Mucosa of rectum (tissue), 2 donors: ENCODE data around the gene FAM120A.
A peak's percentile ranks its signal among the peaks of the same experiment; 100 is the strongest.

Source experiments
- H3K27ac ChIP-seq, 2 donors: one replicate each; pipeline ENCODE4 v1.7.0; 2013; ENCODE audit warnings: inconsistent platforms in 2 of 2, low read depth in 2 of 2, low read length in 2 of 2
- H3K27me3 ChIP-seq, 2 donors: one replicate each; pipeline ENCODE4 v1.7.0; 2013; ENCODE audit warnings: low read length in 2 of 2; ENCODE audit not compliant: control insufficient read depth in 2 of 2, insufficient read depth in 2 of 2
- H3K36me3 ChIP-seq, 2 donors: one replicate each; pipeline ENCODE4 v1.7.0; 2013; ENCODE audit warnings: low read length in 2 of 2; ENCODE audit not compliant: control insufficient read depth in 2 of 2, insufficient read depth in 2 of 2
- H3K4me1 ChIP-seq, 2 donors: one replicate each; pipeline ENCODE4 v1.7.0; 2013; ENCODE audit warnings: low read length in 2 of 2, mild to moderate bottlenecking in 1 of 2; ENCODE audit not compliant: control insufficient read depth in 2 of 2, insufficient read depth in 2 of 2
- H3K4me3 ChIP-seq, 2 donors: one replicate each; pipeline ENCODE4 v1.7.0; 2013; ENCODE audit warnings: low read length in 2 of 2
- H3K9ac ChIP-seq, 2 donors: one replicate each; pipeline ENCODE4 v1.7.0; 2013; ENCODE audit warnings: low read length in 2 of 2, low read depth in 1 of 2, mild to moderate bottlenecking in 1 of 2
- H3K9me3 ChIP-seq, 2 donors: one replicate each; pipeline ENCODE4 v1.7.0; 2013; ENCODE audit warnings: low read length in 2 of 2; ENCODE audit not compliant: control insufficient read depth in 2 of 2
- donor health status: healthy.
- donor health status: Normal muscosa, but diverticular disease.

FAM120A gene

DNA sequence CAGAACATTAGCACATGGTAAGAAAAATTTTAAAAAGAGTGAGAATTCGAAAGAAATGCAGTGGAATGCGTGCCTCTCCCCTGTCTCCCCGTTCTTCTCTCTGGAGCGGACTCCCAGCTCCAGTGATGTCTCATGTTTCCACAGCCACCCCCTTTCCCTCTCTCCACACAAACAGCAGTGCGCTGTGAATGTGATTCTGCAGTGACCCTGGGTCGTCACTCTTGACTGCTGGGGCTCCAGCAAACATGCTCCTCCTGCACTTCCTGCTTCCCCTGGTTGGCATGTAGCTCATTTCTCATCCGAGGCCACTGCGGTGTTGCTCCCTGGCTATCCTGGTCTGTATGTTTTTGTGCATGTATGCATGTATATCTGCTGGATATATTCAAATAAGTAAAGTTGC is 138.2 kb downstream of the FAM120A start:
- H3K27ac ChIP-seq, result no peak overlapping the region
- H3K36me3 ChIP-seq, result no peaks in the 10 kb centered on the region
- H3K4me3 ChIP-seq, result no peak overlapping the region
- no peak overlapping the region for H3K9ac ChIP-seq
- no peaks in the 10 kb centered on the region for H3K9me3 ChIP-seq
- H3K4me1 ChIP-seq, result peaks cover 9 to 14% of the 10 kb centered on the region in 2 donors
- H3K27me3 ChIP-seq, result no peaks in the 10 kb centered on the region

- Histone ChIP-seq H3K27me3 (no peaks in the 10 kb centered on the region), H3K9ac (no peak overlapping the region), H3K9me3 (no peaks in the 10 kb centered on the region), H3K36me3 (no peaks in the 10 kb centered on the region), H3K4me3 (no peak overlapping the region), H3K27ac (no peak overlapping the region), H3K4me1 (peaks cover 9 to 14% of the 10 kb centered on the region in 2 donors)
Measured at GRCh38 chr9:93590609-93591234, 139.2 kb downstream of the FAM120A start.

GRCh38 chr9:93591301-93592007 is 140.0 kb downstream of the FAM120A start:
- H3K36me3 ChIP-seq, result no peaks in the 10 kb centered on the region
- H3K4me3 ChIP-seq, result no peak overlapping the region
- no peak overlapping the region for H3K27ac ChIP-seq
- no peaks in the 10 kb centered on the region for H3K27me3 ChIP-seq
- H3K9me3 ChIP-seq, result no peaks in the 10 kb centered on the region
- H3K4me1 ChIP-seq, result peaks cover 9 to 14% of the 10 kb centered on the region in 2 donors
- H3K9ac ChIP-seq, result no peak overlapping the region

DNA sequence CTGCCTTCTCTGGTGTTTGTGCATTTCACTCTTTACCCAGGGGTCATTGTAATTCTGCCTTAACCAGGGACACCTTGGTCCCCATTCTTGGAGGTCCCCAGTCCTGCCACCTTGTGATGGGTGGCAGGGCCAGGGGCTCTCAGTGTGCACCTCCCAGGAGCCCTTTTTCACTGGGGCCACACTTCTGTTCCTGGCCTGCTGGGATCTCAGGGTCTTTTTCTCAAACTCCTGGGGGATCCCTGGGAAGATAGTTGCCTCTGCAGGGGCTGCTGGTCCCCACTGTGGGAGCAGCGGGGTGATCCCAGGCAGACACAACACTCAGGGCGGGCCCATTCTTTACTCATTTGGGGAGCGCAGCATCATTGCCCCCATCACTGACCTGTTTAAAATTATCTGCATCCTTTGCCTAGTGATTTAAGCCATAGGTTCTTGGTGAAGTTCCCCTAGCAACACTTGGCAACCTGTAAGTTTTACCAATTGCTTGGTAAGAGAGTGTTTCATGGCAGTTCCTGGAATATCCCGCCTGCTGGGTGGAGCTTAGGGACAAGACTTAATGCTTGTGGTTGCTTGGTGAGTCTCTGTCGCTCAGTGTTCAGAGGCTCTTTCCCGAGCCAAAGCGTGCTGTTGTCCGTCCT is 140.6 kb downstream of the FAM120A start:
- H3K27me3 ChIP-seq, result no peaks in the 10 kb centered on the region
- no peaks in the 10 kb centered on the region for H3K36me3 ChIP-seq
- H3K4me1 ChIP-seq, result peaks cover 9 to 14% of the 10 kb centered on the region in 2 donors
- no peaks in the 10 kb centered on the region for H3K9me3 ChIP-seq
- H3K9ac ChIP-seq, result no peak overlapping the region
- no peak overlapping the region for H3K4me3 ChIP-seq
- no peak overlapping the region for H3K27ac ChIP-seq

DNA sequence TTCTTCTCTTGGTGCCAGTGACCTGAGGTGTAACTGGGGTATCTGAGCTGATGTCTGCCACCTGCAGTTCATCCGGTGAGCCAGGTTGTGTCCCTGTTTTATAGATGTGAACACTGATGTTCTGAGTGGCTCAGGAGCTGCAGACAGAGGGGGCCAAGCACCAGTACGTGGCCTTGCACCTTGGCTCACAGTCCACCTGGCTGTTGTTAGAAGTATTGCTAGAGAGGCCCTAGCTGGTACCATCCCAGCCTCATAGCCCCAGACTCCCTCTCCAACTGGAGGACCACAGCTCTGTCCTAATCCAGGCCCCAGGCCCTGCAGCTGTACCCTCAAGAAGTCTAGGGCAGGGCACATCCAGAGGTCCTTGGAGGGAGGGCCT is 141.1 kb downstream of the FAM120A start:
- peaks cover 9 to 14% of the 10 kb centered on the region in 2 donors for H3K4me1 ChIP-seq
- no peak overlapping the region for H3K4me3 ChIP-seq
- H3K36me3 ChIP-seq, result no peaks in the 10 kb centered on the region
- H3K9me3 ChIP-seq, result no peaks in the 10 kb centered on the region
- no peak overlapping the region for H3K9ac ChIP-seq
- no peaks in the 10 kb centered on the region for H3K27me3 ChIP-seq
- no peak overlapping the region for H3K27ac ChIP-seq

GRCh38 chr9:93593144-93593658 is 141.7 kb downstream of the FAM120A start:
- Histone ChIP-seq H3K9me3 (no peaks in the 10 kb centered on the region), H3K36me3 (no peaks in the 10 kb centered on the region), H3K27ac (peak overlapping the region in 1 of 2 donors; percentile 82), H3K27me3 (no peaks in the 10 kb centered on the region), H3K9ac (no peak overlapping the region), H3K4me3 (no peak overlapping the region), H3K4me1 (peaks cover 9 to 14% of the 10 kb centered on the region in 2 donors)

- H3K36me3 ChIP-seq, result no peaks in the 10 kb centered on the region
- H3K9ac ChIP-seq, result peak overlapping the region in 1 of 2 donors; percentile 13
- peak overlapping the region in 1 of 2 donors; percentile 20 for H3K4me3 ChIP-seq
- no peaks in the 10 kb centered on the region for H3K9me3 ChIP-seq
- H3K27ac ChIP-seq, result peak overlapping the region; percentile 32 to 82
- H3K4me1 ChIP-seq, result peaks cover 9 to 23% of the 10 kb centered on the region in 2 donors
- no peaks in the 10 kb centered on the region for H3K27me3 ChIP-seq
Measured at GRCh38 chr9:93594041-93594756, 142.7 kb downstream of the FAM120A start.

- Histone ChIP-seq H3K4me3 (no peak overlapping the region), H3K36me3 (no peaks in the 10 kb centered on the region), H3K27ac (no peak overlapping the region), H3K27me3 (no peaks in the 10 kb centered on the region), H3K9ac (no peak overlapping the region), H3K9me3 (no peaks in the 10 kb centered on the region), H3K4me1 (peaks cover 14 to 35% of the 10 kb centered on the region in 2 donors)
Measured at GRCh38 chr9:93595461-93595860, 144.0 kb downstream of the FAM120A start.

GRCh38 chr9:93595861-93596365 is 144.4 kb downstream of the FAM120A start:
- H3K9me3 ChIP-seq, result no peaks in the 10 kb centered on the region
- H3K27ac ChIP-seq, result no peak overlapping the region
- H3K4me1 ChIP-seq, result peaks cover 14 to 39% of the 10 kb centered on the region in 2 donors
- no peak overlapping the region for H3K9ac ChIP-seq
- no peak overlapping the region for H3K4me3 ChIP-seq
- H3K36me3 ChIP-seq, result no peaks in the 10 kb centered on the region
- H3K27me3 ChIP-seq, result no peaks in the 10 kb centered on the region
